PC-3 (cell line): Measurements from ENCODE around the gene VWCE.

Experiments used
- EZH2 ChIP-seq: fragments of 300-600 bp; sonication (generic); IDR thresholded peaks from one replicate; pipeline ENCODE4 v1.6.1; 2017; ENCODE audit warnings: antibody characterized with exemption, mild to moderate bottlenecking, low read length; ENCODE audit not compliant: unreplicated experiment
- TF ChIP-seq, protein P1 (sequence below): fragments of 300-600 bp; sonication (generic); conservative IDR thresholded peaks from 2 replicates; pipeline ENCODE4 v1.5.1; 2017; ENCODE audit warnings: antibody characterized with exemption, low read depth, mild to moderate bottlenecking, low read length

GRCh38 chr11:61267437-61267841 lies 27.7 kb downstream of the VWCE start:
- TF ChIP-seq, protein P1, sequence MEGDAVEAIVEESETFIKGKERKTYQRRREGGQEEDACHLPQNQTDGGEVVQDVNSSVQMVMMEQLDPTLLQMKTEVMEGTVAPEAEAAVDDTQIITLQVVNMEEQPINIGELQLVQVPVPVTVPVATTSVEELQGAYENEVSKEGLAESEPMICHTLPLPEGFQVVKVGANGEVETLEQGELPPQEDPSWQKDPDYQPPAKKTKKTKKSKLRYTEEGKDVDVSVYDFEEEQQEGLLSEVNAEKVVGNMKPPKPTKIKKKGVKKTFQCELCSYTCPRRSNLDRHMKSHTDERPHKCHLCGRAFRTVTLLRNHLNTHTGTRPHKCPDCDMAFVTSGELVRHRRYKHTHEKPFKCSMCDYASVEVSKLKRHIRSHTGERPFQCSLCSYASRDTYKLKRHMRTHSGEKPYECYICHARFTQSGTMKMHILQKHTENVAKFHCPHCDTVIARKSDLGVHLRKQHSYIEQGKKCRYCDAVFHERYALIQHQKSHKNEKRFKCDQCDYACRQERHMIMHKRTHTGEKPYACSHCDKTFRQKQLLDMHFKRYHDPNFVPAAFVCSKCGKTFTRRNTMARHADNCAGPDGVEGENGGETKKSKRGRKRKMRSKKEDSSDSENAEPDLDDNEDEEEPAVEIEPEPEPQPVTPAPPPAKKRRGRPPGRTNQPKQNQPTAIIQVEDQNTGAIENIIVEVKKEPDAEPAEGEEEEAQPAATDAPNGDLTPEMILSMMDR, result no peak
- TF ChIP-seq EZH2, result no peak
